ENCODE measurements around the gene HS3ST4. TPM values are rescaled to one million over a fixed set of nuclear protein-coding genes. Genes with fewer than 3 reads are reported as not detected.

Gene HS3ST4
- total and polyA plus RNA-seq, 2 donors (not counting 3 experiments of a cell fraction or from before 2014, with no cell fraction given): not detected

GRCh38 chr16:25700547-25700946, 8.8 kb downstream of the HS3ST4 start:
- H3K27ac ChIP-seq (ENCODE audit: insufficient read depth, low read depth, low read length): no peak overlapping the region
- H3K36me3 ChIP-seq (ENCODE audit: control insufficient read depth in 2 of 2, extremely low read depth in 1 of 2, insufficient read depth in 2 of 2, low read length in 2 of 2): no peaks in the 10 kb centered on the region
- no peak overlapping the region for H2AFZ ChIP-seq (ENCODE audit: low read depth, low read length)
- DNase-seq (ENCODE audit: low read depth, low spot score): no peak
- CTCF ChIA-PET: no interaction called here
- H3K4me3 ChIP-seq (replicated peaks in 1 of 3; ENCODE audit: insufficient read depth in 1 of 3, low read depth in 1 of 3, low read length in 3 of 3): no peak overlapping the region
- H3K9me3 ChIP-seq (replicated peaks; ENCODE audit: control insufficient read depth, insufficient read depth, low read length): no peaks in the 10 kb centered on the region
- no peak for FAIRE-seq
- H3K4me1 ChIP-seq (ENCODE audit: control insufficient read depth, extremely low read depth, insufficient read depth, low read length): no peaks in the 10 kb centered on the region
- H4K20me1 ChIP-seq (replicated peaks; ENCODE audit: control insufficient read depth, extremely low read depth, insufficient read depth, low read length): no peaks in the 10 kb centered on the region
- no peak overlapping the region for H3K4me2 ChIP-seq (ENCODE audit: insufficient read depth, low read length)
- no TSS peak for BruUV-seq (replicated peaks)
- TF ChIP-seq MYC (IDR thresholded peaks at IDR 0.05; ENCODE audit: low read depth, low read length) (no peak), FOS (IDR thresholded peaks at IDR 0.05; ENCODE audit: borderline replicate concordance, insufficient read depth, low read length) (no peak), POLR2AphosphoS5 (IDR thresholded peaks at IDR 0.05; ENCODE audit: insufficient read depth, low read depth, low read length) (no peak), CTCF (IDR thresholded peaks at IDR 0.05; ENCODE audit: extremely low read depth in 1 of 2, insufficient read depth in 1 of 2, low read depth in 1 of 2, low read length in 2 of 2) (no peak), EZH2 (IDR thresholded peaks at IDR 0.05; ENCODE audit: borderline replicate concordance, low read depth, low read length, severe bottlenecking) (no peak), POLR2A (IDR thresholded peaks at IDR 0.05; ENCODE audit: low read depth, low read length) (no peak), GATA2 (IDR thresholded peaks at IDR 0.05; ENCODE audit: insufficient read depth, insufficient read length, low read depth, low read length) (no peak), JUN (IDR thresholded peaks at IDR 0.05; ENCODE audit: borderline replicate concordance, insufficient read depth, insufficient read length, low read depth) (no peak), MAX (IDR thresholded peaks at IDR 0.05; ENCODE audit: insufficient read depth, insufficient read length) (no peak)
- intact Hi-C loops (cut with micrococcal nuclease) (no loop called here), dilution Hi-C loops (cut with MboI; ENCODE audit: extremely low pct_ligation_motif_present, low sequenced_read_pairs) (no loop called here)
- H3K9me1 ChIP-seq (replicated peaks; ENCODE audit: control insufficient read depth, extremely low read depth, insufficient read depth, low read length): no peaks in the 10 kb centered on the region
- POLR2A ChIA-PET: no interaction called here
- H3K79me2 ChIP-seq (ENCODE audit: control insufficient read depth, insufficient read depth, low read length): no peaks in the 10 kb centered on the region
- H3K27me3 ChIP-seq (ENCODE audit: control insufficient read depth in 2 of 2, insufficient read depth in 2 of 2, low read length in 2 of 2): no peaks in the 10 kb centered on the region
- H3K9ac ChIP-seq (replicated peaks; ENCODE audit: extremely low read depth, insufficient read depth, low read length): no peak overlapping the region

Data from endothelial cell of umbilical vein (primary cell).